Activated T-helper 2 cell treated with anti-CD3 and anti-CD28 coated beads, Interferon-gamma antibody, Interleukin-2, Interleukin-4, amounts not matched to agents 10 μg/mL and 5 μg/mL and 100 μg/mL, durations not matched to agents 14 hours and 24 hours and 36 hours (primary cell): ENCODE results near the gene THSD7A. TPM values are rescaled to one million over a fixed set of nuclear protein-coding genes. Genes with fewer than 3 reads are reported as not detected.

Experiments used
- DNase-seq: peaks from one replicate; pipeline ENCODE4 v3.0.0; 2021; ENCODE audit warnings: low spot score
- H3K27ac Mint-ChIP-seq: one replicate; pipeline ENCODE4 v1.8.0; 2021; ENCODE audit warnings: mixed read lengths
- H3K27me3 Mint-ChIP-seq: one replicate; pipeline ENCODE4 v1.8.0; 2021; ENCODE audit warnings: low read depth, mixed read lengths
- H3K36me3 Mint-ChIP-seq: one replicate; pipeline ENCODE4 v1.8.0; 2021; ENCODE audit warnings: low read depth, mixed read lengths
- H3K4me1 Mint-ChIP-seq: one replicate; pipeline ENCODE4 v1.8.0; 2021; ENCODE audit warnings: low read depth, mixed read lengths
- H3K4me3 Mint-ChIP-seq: one replicate; pipeline ENCODE4 v1.8.0; 2021; ENCODE audit warnings: low read depth, mild to moderate bottlenecking, moderate library complexity, mixed read lengths
- H3K9me3 Mint-ChIP-seq: one replicate; pipeline ENCODE4 v1.8.0; 2021; ENCODE audit warnings: mixed read lengths
- intact Hi-C: fragments of 100-400 bp; cut with micrococcal nuclease; formaldehyde crosslinking; loops from one replicate; pipeline ENCODE4 v1.15.1; 2023
- total RNA-seq: library from RNA; stranded (reverse); gene quantifications from 2 replicates; pipeline ENCODE4 v1.2.3, GENCODE V29; 2022

THSD7A gene
- total RNA-seq, 1 donor from 2014 or later = not detected

GRCh38 chr7:11754933-11755332 is 77.1 kb downstream of the THSD7A start:
- Mint-ChIP-seq H3K27ac (no peak overlapping the region), H3K9me3 (no peaks in the 10 kb centered on the region), H3K4me3 (no peak overlapping the region), H3K27me3 (no peaks in the 10 kb centered on the region), H3K36me3 (no peaks in the 10 kb centered on the region), H3K4me1 (no peaks in the 10 kb centered on the region)
- DNase-seq = no peak
- intact Hi-C loops = no loop called here

- Mint-ChIP-seq H3K9me3 (no peaks in the 10 kb centered on the region), H3K27ac (no peak overlapping the region), H3K4me1 (no peaks in the 10 kb centered on the region), H3K36me3 (no peaks in the 10 kb centered on the region), H3K27me3 (no peaks in the 10 kb centered on the region), H3K4me3 (no peak overlapping the region)
- intact Hi-C loops = no loop called here
- DNase-seq = no peak
Measured at GRCh38 chr7:11754123-11754522, 77.9 kb downstream of the THSD7A start.

DNA sequence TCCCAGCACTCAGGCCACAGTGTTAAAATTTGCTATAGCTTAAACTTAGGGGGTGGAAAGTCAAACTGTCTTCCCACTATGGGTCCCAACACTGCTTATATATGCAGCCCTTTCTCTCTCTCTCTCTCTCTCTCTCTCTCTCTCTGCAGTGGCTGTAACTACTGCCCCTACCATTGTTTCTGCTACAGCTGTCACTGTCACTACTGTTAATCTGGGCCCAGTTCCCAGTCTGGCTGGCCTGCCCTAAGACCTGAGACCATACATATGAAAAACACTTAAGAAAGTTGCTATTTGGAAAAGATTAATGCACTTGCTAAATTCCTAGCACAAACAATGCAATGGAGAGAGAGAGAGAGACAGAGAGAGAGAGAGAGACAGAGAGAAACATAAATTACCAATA is 78.6 kb downstream of the THSD7A start:
- Mint-ChIP-seq H3K27ac (no peak overlapping the region), H3K36me3 (no peaks in the 10 kb centered on the region), H3K4me1 (no peaks in the 10 kb centered on the region), H3K4me3 (no peak overlapping the region), H3K9me3 (no peaks in the 10 kb centered on the region), H3K27me3 (no peaks in the 10 kb centered on the region)
- DNase-seq = no peak
- intact Hi-C loops = no loop called here

- H3K36me3 Mint-ChIP-seq = no peaks in the 10 kb centered on the region
- intact Hi-C loops = no loop called here
- no peaks in the 10 kb centered on the region for H3K27me3 Mint-ChIP-seq
- H3K4me3 Mint-ChIP-seq = no peak overlapping the region
- no peaks in the 10 kb centered on the region for H3K9me3 Mint-ChIP-seq
- DNase-seq = no peak
- H3K27ac Mint-ChIP-seq = no peak overlapping the region
- no peaks in the 10 kb centered on the region for H3K4me1 Mint-ChIP-seq
Measured at GRCh38 chr7:11751807-11752389, 80.1 kb downstream of the THSD7A start.

- no peaks in the 10 kb centered on the region for H3K27me3 Mint-ChIP-seq
- no peak overlapping the region for H3K4me3 Mint-ChIP-seq
- no peaks in the 10 kb centered on the region for H3K9me3 Mint-ChIP-seq
- intact Hi-C loops = no loop called here
- H3K27ac Mint-ChIP-seq = no peak overlapping the region
- H3K36me3 Mint-ChIP-seq = no peaks in the 10 kb centered on the region
- H3K4me1 Mint-ChIP-seq = no peaks in the 10 kb centered on the region
- no peak for DNase-seq
Measured at GRCh38 chr7:11751315-11751714, 80.7 kb downstream of the THSD7A start.

- Mint-ChIP-seq H3K36me3 (no peaks in the 10 kb centered on the region), H3K4me3 (no peak overlapping the region), H3K9me3 (no peaks in the 10 kb centered on the region), H3K27me3 (no peaks in the 10 kb centered on the region), H3K27ac (no peak overlapping the region), H3K4me1 (no peaks in the 10 kb centered on the region)
- intact Hi-C loops = no loop called here
- no peak for DNase-seq
Measured at GRCh38 chr7:11750191-11750590, 81.8 kb downstream of the THSD7A start.

DNA sequence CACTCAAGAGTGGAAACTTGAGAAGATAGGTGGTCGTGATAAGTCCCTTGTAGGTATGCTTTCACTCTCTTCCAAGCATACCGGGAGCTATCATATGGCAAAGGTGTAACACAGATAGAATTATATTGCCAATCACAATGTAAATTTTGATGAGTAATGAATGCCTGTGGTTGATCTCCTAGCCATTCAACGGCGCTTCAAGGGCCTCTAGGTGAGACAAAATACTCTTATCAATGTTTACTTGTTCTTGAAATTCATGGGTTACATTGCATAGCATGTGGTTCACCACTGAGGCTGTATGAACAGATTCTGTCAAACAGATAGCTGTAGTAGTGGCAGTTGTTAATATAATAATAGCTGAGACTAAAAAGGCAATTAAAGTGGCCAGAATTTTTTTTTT is 82.4 kb downstream of the THSD7A start:
- Mint-ChIP-seq H3K27ac (no peak overlapping the region), H3K4me1 (no peaks in the 10 kb centered on the region), H3K27me3 (no peaks in the 10 kb centered on the region), H3K36me3 (no peaks in the 10 kb centered on the region), H3K4me3 (no peak overlapping the region), H3K9me3 (no peaks in the 10 kb centered on the region)
- no peak for DNase-seq
- intact Hi-C loops = no loop called here

GRCh38 chr7:11748884-11749283 is 83.1 kb downstream of the THSD7A start:
- intact Hi-C loops = no loop called here
- no peaks in the 10 kb centered on the region for H3K9me3 Mint-ChIP-seq
- H3K27me3 Mint-ChIP-seq = no peaks in the 10 kb centered on the region
- no peak overlapping the region for H3K27ac Mint-ChIP-seq
- H3K36me3 Mint-ChIP-seq = no peaks in the 10 kb centered on the region
- H3K4me3 Mint-ChIP-seq = no peak overlapping the region
- no peaks in the 10 kb centered on the region for H3K4me1 Mint-ChIP-seq
- no peak for DNase-seq

DNA sequence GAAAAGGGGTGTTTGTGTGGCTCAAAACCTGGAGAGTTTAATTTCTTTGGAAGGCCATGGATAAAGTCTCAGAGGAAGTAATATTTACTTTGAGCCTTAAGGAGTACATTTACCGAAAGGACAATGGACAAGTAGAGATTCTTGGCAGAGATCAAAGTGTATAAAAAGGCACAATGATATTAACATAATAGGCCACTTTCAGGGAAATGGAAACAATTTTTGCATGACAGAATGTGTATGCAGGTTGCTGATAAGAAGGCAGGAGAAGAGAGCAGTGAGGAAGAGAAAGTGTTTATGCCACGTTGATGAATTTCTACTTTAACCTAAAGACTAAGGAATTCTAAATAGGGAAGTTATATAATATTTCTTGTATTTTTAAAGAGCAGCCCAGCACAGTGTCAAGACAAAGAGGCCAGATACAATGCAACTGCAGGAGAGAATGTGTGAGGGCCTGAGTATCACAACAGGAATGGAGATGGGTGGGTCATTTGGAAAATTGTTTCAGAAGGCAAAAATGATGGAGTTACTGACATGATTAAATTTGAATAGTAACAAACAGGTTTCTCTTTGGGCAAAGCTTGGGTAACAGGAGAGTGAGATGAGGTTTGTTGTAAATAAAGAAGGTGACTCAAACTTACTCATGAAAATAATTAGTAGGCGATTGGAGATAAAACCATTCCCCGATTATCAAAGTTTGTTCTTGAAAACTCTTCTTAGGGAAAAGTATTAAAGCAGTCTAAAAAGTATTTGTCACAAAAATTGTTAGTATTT is 84.1 kb downstream of the THSD7A start:
- Mint-ChIP-seq H3K36me3 (no peaks in the 10 kb centered on the region), H3K27me3 (no peaks in the 10 kb centered on the region), H3K4me3 (no peak overlapping the region), H3K4me1 (no peaks in the 10 kb centered on the region), H3K27ac (no peak overlapping the region), H3K9me3 (no peaks in the 10 kb centered on the region)
- DNase-seq = no peak
- intact Hi-C loops = no loop called here

DNA sequence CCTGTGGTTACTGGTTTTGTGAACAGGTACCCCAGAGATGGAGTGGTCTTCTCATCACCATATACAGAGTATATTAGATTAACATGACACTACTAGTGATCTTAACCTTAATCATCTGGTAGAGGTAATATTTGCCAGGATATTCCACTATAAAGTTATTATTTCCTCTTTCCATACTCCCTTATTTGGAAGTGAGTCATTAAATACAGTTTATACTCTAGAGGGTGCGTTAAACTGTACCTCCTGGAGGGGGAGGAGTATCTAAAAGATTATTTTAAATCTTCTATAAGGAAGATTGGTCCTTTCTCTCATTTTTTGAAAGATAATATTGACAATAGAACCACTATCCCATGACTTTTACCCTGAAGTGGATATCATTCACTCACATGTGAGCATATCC is 85.4 kb downstream of the THSD7A start:
- Mint-ChIP-seq H3K27ac (no peak overlapping the region), H3K36me3 (no peaks in the 10 kb centered on the region)
- intact Hi-C loops = no loop called here

DNA sequence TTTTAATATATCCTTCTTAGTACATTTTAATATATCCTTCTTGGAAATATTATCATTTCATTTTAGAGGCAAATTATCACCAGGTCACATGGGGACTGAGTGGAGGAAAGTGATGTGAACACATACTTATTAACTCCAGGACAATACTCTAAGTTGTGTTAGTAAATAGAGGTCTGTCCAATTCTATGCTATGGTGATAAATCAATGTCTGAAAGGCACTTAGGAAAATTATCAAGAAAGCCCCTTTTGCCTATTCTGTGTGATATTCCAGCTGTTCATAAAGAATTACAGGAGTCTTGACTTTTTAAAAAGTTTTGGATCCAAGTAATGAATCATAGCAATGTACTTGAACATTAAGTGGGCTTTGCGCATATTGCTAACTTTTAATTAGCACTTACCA is 88.5 kb downstream of the THSD7A start:
- Mint-ChIP-seq H3K4me1 (no peaks in the 10 kb centered on the region), H3K27ac (no peak overlapping the region), H3K36me3 (no peaks in the 10 kb centered on the region), H3K9me3 (no peaks in the 10 kb centered on the region), H3K27me3 (no peaks in the 10 kb centered on the region), H3K4me3 (no peak overlapping the region)
- no peak for DNase-seq
- intact Hi-C loops = no loop called here

More for the DNA sequence above, 85.4 kb downstream of the THSD7A start:
- Mint-ChIP-seq H3K4me3 (no peak overlapping the region), H3K27me3 (no peaks in the 10 kb centered on the region), H3K4me1 (no peaks in the 10 kb centered on the region), H3K9me3 (no peaks in the 10 kb centered on the region)
- no peak for DNase-seq

GRCh38 chr7:11743016-11743415 is 89.0 kb downstream of the THSD7A start:
- intact Hi-C loops = no loop called here
- H3K4me1 Mint-ChIP-seq = no peaks in the 10 kb centered on the region
- H3K27ac Mint-ChIP-seq = no peak overlapping the region
- H3K27me3 Mint-ChIP-seq = no peaks in the 10 kb centered on the region
- H3K4me3 Mint-ChIP-seq = no peak overlapping the region
- no peaks in the 10 kb centered on the region for H3K9me3 Mint-ChIP-seq
- H3K36me3 Mint-ChIP-seq = no peaks in the 10 kb centered on the region
- DNase-seq = no peak

- no peak for DNase-seq
- Mint-ChIP-seq H3K27ac (no peak overlapping the region), H3K27me3 (no peaks in the 10 kb centered on the region), H3K4me3 (no peak overlapping the region), H3K4me1 (no peaks in the 10 kb centered on the region), H3K9me3 (no peaks in the 10 kb centered on the region), H3K36me3 (no peaks in the 10 kb centered on the region)
- intact Hi-C loops = no loop called here
Measured at GRCh38 chr7:11742496-11742895, 89.5 kb downstream of the THSD7A start.
